GM18505 (cell line): ENCODE measurements around the gene PPFIBP2.

Source experiments
- ATAC-seq: cut with Tn5 transposase; IDR thresholded peaks from one replicate; pipeline ENCODE4 v1.9.1; 2021; ENCODE audit not compliant: unreplicated experiment
- POLR2A ChIP-seq: IDR thresholded peaks from 4 replicates; pipeline ENCODE4 v1.6.1; 2011; ENCODE audit warnings: borderline replicate concordance; ENCODE audit not compliant: insufficient read depth, insufficient read length; ENCODE audit errors: extremely low read depth

The PPFIBP2 gene

DNA sequence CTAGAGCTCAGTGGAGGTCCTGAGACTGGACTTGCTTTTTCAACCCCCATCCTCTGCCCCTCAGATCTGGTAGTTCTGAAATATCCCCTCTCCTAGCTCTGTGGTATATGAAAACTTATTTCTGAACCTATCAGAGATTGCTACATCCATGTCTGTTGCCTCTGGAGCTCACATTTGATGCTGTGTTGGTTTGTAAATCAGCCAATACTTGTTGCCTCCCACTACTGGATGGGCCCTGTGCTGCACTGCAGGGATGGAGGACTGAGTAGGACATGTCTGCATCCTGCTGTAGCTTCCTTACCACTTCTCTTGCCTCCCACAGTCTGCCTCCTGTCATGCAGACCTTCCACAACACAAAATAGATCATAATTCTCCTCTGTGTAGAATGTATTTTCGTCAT lies 23.3 kb upstream of the PPFIBP2 start:
- ATAC-seq, result no peak
- TF ChIP-seq POLR2A, result no peak

DNA sequence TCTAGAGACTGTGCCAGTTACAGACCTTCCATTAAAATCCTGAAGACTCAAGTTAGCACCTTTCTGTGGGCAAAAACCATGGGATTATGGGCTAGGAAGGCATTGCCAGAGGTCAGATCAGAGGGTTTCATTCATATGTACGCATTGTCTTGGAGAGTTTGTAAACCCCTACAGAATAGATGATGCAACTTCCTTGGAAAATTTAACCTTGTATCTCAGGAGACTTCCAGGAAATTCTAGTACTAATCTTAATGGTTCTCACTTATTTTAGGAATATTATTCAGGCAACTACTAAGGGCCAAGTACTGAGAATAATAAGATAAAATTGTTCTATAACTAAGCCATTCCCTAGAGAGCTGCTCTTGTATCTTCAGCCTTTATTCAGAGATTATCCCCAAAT lies 21.5 kb upstream of the PPFIBP2 start:
- ATAC-seq, result no peak
- no peak for TF ChIP-seq POLR2A

DNA sequence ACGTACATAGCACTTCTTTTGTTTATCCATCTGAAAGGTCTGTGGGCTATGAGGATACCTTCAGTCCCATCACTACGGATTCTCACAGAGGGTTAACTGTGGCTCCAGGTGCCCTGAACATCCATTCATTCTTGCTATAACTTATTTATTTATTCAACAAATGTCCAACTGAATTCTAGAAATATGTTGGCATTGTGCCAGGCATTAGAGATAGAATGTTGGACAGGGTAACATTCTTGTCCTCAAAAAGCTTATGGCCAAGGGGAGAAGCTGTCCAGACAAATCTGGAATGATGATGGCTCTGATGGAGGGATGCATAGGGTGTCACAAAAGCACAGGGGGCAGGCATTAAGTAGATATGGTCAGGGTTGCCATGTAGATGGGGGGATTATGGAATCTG lies 20.1 kb upstream of the PPFIBP2 start:
- ATAC-seq, result no peak
- TF ChIP-seq POLR2A, result no peak

DNA sequence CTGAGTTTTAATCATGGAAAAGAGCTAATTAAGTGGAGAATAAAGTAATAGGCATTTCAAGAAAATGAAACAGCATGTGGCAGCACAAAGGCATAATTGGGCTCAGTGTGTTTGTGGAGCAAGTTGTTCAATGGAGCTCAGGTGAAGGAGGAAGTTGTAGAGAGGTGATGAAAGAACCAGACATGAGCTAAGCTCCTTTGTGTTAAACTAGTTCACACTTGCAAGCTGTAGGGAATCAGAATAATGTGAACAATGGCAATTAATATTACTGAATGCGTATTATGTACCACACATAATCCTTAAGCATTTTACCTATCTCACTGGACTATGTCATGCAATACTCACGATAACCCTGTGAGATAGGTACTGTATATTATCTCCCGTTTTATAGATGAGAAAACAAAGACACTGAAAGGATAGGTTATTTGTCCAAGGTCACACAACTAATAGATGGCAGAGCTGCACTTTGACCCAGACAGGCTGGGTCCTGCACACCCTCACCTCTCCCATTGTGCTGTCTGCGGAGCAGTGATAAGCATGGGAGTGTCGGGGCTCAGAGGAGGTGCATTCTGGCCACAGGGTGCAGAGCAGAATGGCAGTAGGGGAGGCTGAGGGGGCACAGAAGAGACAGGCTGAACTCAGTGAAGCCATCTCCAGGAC lies 19.6 kb upstream of the PPFIBP2 start:
- no peak for TF ChIP-seq POLR2A
- no peak for ATAC-seq

DNA sequence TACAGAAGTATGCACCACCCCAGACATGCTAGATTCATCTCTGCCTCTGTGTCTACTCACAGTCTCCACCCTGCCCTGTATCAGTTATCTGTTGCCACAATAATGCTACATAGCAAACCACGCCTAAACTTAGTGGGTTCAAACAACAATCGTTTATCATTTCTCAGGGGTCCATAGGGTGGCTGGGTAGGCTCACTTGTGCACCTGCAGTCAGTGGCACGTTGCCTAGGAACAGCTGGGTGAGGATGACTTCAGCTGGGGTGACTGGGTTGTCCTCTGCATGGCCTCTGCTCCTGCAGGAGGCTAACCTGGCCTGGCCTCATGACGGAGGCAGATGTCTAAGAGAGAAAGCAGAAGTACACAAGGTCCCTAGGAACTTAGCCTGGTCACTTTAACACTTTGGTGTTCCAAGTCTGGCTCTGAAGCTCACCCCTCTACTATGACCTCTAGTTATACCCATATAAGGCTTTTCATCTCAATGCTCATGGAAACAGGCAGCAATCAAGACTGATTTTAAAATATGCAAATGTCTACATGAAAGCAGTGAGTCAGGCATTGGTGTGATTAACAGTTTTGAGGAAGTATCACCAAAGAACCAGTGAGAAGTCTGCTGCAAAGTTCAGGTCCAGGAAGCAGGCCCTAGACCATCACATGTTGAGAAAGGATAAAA lies 17.8 kb upstream of the PPFIBP2 start:
- TF ChIP-seq POLR2A, result no peak
- peak; percentile 90 for ATAC-seq

DNA sequence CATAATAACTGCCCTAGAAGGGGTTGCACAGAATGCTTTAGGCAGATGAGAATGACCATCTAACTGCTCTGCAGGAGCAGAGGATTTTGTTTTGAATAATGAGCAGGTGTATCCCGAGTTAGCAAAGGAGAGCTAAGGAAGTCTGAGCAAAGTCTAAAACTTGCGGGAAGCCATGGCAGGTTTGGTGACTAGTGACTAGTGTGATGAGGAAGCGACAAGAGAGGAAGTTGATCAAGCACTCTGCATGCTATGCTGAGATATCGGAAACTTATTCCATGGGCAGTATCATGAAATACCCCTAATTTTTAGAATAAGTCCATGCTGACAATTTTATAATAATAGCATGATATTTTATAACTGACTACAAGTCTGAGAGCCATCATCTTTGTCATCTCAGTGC lies 15.6 kb upstream of the PPFIBP2 start:
- no peak for ATAC-seq
- no peak for TF ChIP-seq POLR2A

DNA sequence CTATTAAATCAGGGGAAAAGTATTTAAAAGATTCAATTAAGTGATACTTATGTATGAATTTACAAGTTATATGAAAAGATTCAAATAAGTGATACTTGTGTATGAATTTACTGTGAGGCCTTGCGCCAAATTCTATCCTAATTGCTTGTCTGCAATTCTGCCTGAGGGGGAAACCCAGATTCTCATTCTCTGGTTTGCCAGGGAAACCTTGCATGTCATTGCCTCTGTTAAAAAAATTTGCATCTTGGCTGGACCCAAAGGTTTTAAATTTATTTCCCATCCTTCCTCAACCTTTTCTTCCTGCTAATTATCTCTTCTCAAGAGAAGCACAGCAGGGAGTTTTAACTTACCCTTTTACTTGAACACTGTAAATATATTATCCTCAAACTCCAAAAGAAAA lies 14.7 kb upstream of the PPFIBP2 start:
- no peak for ATAC-seq
- no peak for TF ChIP-seq POLR2A

DNA sequence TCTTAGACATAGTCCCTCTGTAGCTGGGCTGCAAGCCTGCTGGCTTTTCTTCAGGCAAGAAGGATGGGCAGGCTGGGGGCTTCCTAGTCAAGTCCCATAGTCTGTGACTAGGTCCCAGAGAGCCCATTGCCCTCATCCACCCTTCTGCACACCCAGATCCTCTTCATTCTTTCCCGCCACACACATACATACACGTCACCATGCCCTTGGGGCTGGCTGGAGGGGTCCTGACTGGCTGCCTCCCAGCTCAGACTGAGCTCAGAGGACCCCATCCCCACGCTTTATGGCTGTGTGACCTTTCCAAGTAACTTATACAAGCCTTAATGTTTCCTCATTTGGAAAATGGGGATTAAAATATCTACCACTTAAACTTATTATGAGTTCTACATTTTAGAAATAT lies 13.5 kb upstream of the PPFIBP2 start:
- TF ChIP-seq POLR2A, result no peak
- ATAC-seq, result no peak

DNA sequence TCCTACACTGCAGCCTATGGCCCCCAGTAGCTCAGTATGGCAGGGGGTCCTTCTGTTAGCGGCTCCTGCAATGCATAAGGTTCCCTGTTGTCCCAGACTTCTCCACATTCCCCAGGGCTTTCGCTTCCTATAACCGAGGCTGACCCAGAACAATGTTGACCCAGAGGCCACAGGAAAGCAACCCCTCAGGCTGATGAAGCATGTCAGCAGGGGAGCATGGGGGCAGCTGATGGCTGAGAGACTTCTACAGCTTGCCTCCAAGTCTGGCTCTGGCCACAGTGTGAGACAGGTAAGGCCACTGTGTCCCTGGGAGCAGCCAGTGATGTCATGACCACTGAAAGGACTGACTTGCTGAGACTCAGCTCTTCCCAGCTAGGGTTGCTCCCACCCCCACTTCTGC lies 12.5 kb upstream of the PPFIBP2 start:
- TF ChIP-seq POLR2A, result no peak
- no peak for ATAC-seq

DNA sequence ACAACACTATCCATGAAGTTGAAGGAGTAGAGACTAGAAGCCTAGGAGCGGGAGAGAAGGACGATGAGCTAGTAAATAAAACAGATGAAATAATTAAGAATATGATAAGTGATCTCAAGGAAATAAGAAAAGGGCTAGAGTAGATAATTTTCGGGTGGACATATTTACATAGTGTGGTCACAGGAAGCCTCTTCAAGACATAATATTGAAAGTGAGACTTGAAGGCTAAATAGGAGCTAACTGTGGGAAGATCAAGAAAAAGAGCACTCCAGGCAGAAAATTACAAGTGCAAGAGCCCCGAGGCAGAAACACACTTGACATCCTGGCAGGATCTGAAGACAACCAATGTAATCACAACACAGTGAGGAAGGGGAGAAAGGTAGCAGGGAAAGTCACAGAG lies 11.9 kb upstream of the PPFIBP2 start:
- TF ChIP-seq POLR2A, result no peak
- ATAC-seq, result no peak

DNA sequence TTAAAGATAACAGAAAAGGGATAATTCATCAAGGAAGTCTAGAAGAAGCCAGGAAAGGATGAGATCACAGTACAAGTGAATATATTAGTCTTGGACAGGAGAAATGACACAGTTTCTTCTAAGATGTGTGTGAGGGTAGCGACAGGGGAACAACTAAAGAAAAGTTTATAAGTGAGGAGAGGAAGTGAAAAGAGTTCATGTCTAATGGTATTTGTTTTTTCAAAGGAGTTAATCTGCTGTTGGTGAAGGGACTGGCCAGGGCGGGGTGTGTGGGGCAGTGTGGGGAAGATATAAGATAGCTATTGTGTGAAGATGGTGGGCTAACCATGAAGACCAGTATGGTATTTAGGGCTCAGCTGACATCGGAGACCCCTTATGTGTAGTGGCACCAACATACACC lies 7.6 kb upstream of the PPFIBP2 start:
- ATAC-seq, result no peak
- no peak for TF ChIP-seq POLR2A

DNA sequence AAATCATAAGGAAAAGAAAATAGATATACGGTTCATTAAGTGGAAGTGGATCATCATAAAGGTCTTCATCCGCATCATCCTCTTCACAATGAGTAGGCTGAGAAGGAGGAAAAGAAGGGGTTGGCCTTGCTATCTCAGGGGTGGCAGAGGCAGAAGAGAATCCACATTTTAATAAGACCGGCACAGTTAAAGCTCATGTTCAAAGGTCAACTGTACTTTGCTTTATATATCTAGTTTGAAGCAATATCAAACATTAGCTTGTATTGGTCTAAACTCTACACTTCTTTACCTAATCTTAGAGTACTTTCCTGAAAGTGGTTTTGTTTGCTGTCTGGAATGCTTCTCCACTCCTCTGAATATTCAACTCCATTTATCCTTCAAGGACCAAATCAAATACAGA lies 5.7 kb upstream of the PPFIBP2 start:
- no peak for TF ChIP-seq POLR2A

DNA sequence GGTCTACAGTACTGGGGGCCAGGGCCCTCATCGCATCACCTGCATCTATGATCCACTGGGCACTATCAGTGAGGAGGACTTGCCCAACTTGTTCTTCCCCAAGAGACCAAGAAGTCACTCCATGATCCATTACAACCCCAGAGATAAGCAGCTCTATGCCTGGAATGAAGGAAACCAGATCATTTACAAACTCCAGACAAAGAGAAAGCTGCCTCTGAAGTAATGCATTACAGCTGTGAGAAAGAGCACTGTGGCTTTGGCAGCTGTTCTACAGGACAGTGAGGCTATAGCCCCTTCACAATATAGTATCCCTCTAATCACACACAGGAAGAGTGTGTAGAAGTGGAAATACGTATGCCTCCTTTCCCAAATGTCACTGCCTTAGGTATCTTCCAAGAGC lies 3.8 kb upstream of the PPFIBP2 start:
- no peak for TF ChIP-seq POLR2A
- ATAC-seq, result no peak

More for the DNA sequence above, 5.7 kb upstream of the PPFIBP2 start:
- ATAC-seq, result no peak

DNA sequence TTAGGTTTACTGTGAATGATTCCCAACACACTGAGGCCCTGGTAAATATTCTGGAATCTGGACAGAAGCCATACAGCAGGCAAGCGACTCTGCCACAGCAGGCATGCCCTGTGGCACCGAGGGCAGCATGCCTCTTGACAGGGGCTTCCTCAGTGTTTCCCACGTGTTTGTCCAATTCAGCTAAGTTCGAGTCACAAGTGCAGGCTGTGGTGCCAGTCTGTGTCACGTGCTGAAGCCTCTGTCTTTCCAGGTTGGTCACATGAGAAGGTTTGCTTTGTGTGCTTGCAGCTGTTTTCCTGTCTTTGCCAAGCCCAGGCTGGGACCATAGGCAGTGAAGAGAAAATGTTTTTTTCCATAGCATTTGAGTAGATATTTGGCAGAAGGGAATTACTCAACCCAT lies 2.4 kb upstream of the PPFIBP2 start:
- no peak for ATAC-seq
- TF ChIP-seq POLR2A, result no peak

DNA sequence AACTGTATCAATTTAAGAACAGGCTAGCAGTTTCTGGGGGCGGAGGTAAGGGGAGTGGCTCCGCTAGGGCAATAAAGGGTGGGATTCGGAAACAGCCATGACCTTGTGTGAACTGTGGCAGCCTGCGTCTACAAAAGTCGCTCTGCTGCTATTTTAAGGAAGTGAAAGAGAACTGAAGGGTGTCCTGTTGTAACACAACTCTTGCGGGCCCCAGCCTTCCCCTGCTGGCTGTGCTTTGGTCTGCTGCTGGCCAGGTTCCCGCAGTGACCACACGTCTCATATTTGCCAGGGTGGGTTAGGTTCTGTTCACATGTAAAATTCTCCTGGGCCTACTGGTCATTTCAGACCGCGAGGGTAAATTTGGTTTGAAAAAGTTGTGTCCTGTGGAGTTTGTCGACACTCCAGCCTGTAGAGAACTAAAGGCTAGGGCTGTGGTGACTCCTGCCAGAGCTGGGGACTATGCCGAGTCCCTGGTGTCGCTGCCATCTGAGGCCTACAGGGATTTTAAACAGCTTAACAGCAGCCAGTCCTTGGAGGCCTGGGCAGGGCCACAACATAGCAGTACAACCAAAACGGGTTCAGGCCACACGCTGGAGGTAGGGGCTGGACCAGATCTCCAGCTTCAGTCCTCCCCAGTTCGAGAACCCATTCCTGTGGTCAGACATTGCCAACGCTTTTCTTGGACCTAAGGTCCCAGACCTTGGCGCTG lies 1.1 kb upstream of the PPFIBP2 start:
- peak; percentile 61 for TF ChIP-seq POLR2A
- peak; percentile 58 for ATAC-seq

DNA sequence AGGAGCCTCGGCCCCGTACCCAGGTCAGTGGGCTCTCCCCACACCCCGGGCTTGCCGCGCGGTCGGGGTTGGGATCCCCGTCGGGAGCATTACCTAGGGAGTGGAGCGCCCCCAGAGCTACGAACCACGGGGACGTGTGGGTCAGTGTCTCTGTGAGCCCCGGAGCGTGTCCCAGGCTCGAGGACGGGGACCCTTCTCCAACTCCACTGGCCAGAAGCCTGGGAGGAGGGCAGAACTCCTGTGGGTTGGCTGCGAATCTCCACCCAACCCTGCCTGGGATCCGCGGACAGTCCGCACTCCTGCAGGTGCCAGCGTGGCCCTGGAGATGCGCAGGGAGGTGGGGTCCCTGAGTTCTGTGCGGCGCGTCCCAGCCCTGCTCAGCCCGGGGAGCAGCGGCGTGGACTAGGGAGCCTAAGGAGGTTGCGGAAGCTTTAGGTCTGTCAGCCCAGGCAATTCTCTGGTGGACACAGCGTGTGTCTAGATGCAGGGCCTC lies 346 bp downstream of the PPFIBP2 start:
- TF ChIP-seq POLR2A, result no peak
- peak; percentile 25 for ATAC-seq
